ENCODE data around the gene TMEM151B. TPM values are rescaled to one million over a fixed set of nuclear protein-coding genes. Genes with fewer than 3 reads are reported as not detected.

Gene TMEM151B
- total and polyA plus RNA-seq, 2 of the 4 experiments (the other 2 are of a cell fraction) = not detected

DNA sequence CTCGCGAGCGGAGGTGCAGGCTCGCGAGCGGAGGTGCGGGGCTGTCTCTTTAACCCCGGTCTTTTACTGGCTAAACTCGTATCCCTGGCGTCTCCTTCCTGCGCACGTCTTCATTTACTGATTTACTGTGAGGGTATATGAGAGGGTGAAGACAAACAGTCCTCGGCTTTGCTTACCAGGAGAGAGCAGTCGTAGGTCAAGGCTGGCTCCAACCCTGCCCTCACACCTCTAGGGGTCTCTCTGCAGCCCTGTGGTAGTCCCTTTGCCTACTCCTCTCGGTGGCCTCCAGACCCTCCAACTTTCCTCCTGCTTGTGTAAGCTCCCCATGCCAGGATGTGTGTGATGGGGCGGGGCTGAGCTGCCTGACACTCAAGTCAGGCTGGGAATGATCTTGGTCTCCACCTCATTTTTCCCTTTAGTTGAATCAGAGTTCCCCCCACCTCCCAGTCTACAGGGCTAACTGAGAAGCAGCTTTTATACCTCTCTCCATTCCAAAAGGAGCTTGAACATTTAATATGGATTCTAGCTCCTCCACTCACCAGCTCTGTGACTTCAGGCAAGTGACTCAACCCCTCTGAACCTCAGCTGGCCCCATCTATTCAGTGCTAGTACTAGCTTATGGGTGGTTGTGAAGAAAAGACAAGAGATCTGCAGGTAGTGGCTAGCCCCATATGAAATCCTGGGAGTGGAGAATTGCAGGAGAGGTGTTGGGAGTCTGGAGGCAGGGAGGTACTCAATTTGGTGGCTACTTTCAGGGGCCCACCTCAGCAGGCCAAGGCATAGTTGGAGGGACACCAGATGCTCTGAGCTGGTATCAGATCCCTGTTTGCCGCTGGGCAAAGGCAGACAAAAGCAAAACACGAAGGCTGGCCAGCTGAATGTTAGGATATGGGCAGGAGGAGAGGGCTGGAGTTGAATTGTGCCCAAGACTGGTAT is 46.0 kb upstream of the TMEM151B start:
- H3K79me1 ChIP-seq (ENCODE audit: low read depth in 1 of 2, low read length in 2 of 2) = peaks cover 0 to 8% of the 10 kb centered on the region in 2 experiments; a peak in 1 of 4 replicates
- H3K27me3 ChIP-seq (ENCODE audit: control insufficient read depth, insufficient read depth, low read length) = no peaks in the 10 kb centered on the region
- no peak overlapping the region for H2BK20ac ChIP-seq (ENCODE audit: low read depth, low read length)
- H3K23ac ChIP-seq (ENCODE audit: low read depth, low read length) = peak overlapping the region; percentile 65; the same call in 1 of the 2 replicates
- H3K4me2 ChIP-seq (ENCODE audit: low read depth, low read length) = peak overlapping the region; percentile 90
- H3K27ac ChIP-seq (ENCODE audit: insufficient read depth, low read length) = no peak overlapping the region; the same call in 1 of the 2 replicates
- no peak overlapping the region for H3K14ac ChIP-seq (replicated peaks; ENCODE audit: low read depth, low read length)
- no peak overlapping the region for H4K5ac ChIP-seq (ENCODE audit: low read depth, low read length)
- no peak overlapping the region for H2AK5ac ChIP-seq (ENCODE audit: low read depth, low read length)
- H2BK15ac ChIP-seq (ENCODE audit: low read depth, low read length) = no peak overlapping the region
- peak overlapping the region; percentile 60 for H2AK9ac ChIP-seq (replicated peaks; ENCODE audit: low read depth, low read length, poor library complexity)
- no peaks in the 10 kb centered on the region for H3K9me3 ChIP-seq (ENCODE audit: control insufficient read depth, insufficient read depth, low read length)
- H4K8ac ChIP-seq (ENCODE audit: low read depth in 2 of 2, low read length in 2 of 2) = no peak overlapping the region
- no peak overlapping the region for H4K91ac ChIP-seq (ENCODE audit: insufficient read depth, low read depth, low read length)
- no peak overlapping the region for H3K18ac ChIP-seq (ENCODE audit: low read depth, low read length)
- ATAC-seq (ENCODE audit: low read depth) (peak; percentile 4; the same call in 1 of the 2 replicates), DNase-seq (peak; percentile 8)
- H3K36me3 ChIP-seq (ENCODE audit: control insufficient read depth, insufficient read depth, low read length) = no peaks in the 10 kb centered on the region
- H4K20me1 ChIP-seq (ENCODE audit: insufficient read depth, low read length) = no peaks in the 10 kb centered on the region
- 60% methylated on average over 2 of the region's 18 CpGs; no CpG with 5 or more reads in 1 of the 2 experiments for WGBS, 2 experiments (ENCODE audit: extremely low coverage in 2 of 2, insufficient read length in 1 of 2)
- BruUV-seq (replicated peaks) = no TSS peak
- peaks cover 16% of the 10 kb centered on the region for H3K4me1 ChIP-seq (ENCODE audit: control insufficient read depth, insufficient read depth, low read length)
- peak overlapping the region; percentile 18; the same call in 1 of the 2 replicates for H3K9ac ChIP-seq (ENCODE audit: low read depth, low read length)
- in situ Hi-C loops (cut with MboI; ENCODE audit: low sequenced_read_pairs) (no loop called here), dilution Hi-C loops (cut with HindIII; ENCODE audit: low sequenced_read_pairs, unreplicated experiment) (no loop called here), intact Hi-C loops (cut with micrococcal nuclease) (no loop called here)
- peak overlapping the region; percentile 73 for H3K4me3 ChIP-seq (ENCODE audit: insufficient read depth, low read depth, low read length)
- H2AFZ ChIP-seq (replicated peaks; ENCODE audit: low read length, poor library complexity) = peak overlapping the region; percentile 89
- H3K56ac ChIP-seq (ENCODE audit: extremely low read depth, insufficient read depth, low read length) = no peak overlapping the region
- ChIA-PET POLR2A (ENCODE audit: unreplicated experiment) (no interaction called here), CTCF (interaction anchor here (0.6 to 4.1 kb wide), 3 partner anchors 10 to 51 kb away, joined by 3 to 20 read pairs (median 3); no protein-coding TSS in a partner anchor)
- H2BK5ac ChIP-seq (ENCODE audit: low read depth, low read length, poor library complexity, severe bottlenecking) = no peak overlapping the region
- H2BK120ac ChIP-seq (ENCODE audit: low read depth, low read length) = no peak overlapping the region
- no peak overlapping the region for H3K4ac ChIP-seq (ENCODE audit: low read depth, low read length)
- peaks cover 4% of the 10 kb centered on the region; the same call in 1 of the 2 replicates for H3K9me1 ChIP-seq (ENCODE audit: insufficient read depth, low read length)
- TF ChIP-seq BHLHE40 (IDR thresholded peaks at IDR 0.05; ENCODE audit: low read depth, low read length) (no peak), MAFK (IDR thresholded peaks at IDR 0.05; ENCODE audit: low read depth, low read length) (no peak), MAZ (IDR thresholded peaks at IDR 0.05; ENCODE audit: borderline replicate concordance, low read depth, low read length) (no peak), MXI1 (IDR thresholded peaks at IDR 0.05; ENCODE audit: borderline replicate concordance, low read depth, low read length) (no peak), RAD21 (IDR thresholded peaks at IDR 0.05; ENCODE audit: low read length) (no peak), RCOR1 (IDR thresholded peaks at IDR 0.05; ENCODE audit: insufficient replicate concordance, low read length) (no peak), CEBPB (IDR thresholded peaks at IDR 0.05; ENCODE audit: low read depth, low read length) (no peak), FOS (IDR thresholded peaks at IDR 0.05; ENCODE audit: low read depth, low read length) (no peak), SMC3 (IDR thresholded peaks at IDR 0.05; ENCODE audit: low read depth, low read length) (no peak), NFE2L2 (IDR thresholded peaks at IDR 0.05; ENCODE audit: low read depth, low read length) (no peak), POLR2A (IDR thresholded peaks at IDR 0.05; ENCODE audit: low read depth, low read length) (no peak), RFX5 (IDR thresholded peaks at IDR 0.05; ENCODE audit: low read depth, low read length) (no peak)
- TF ChIP-seq, protein P1, sequence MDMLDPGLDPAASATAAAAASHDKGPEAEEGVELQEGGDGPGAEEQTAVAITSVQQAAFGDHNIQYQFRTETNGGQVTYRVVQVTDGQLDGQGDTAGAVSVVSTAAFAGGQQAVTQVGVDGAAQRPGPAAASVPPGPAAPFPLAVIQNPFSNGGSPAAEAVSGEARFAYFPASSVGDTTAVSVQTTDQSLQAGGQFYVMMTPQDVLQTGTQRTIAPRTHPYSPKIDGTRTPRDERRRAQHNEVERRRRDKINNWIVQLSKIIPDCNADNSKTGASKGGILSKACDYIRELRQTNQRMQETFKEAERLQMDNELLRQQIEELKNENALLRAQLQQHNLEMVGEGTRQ (IDR thresholded peaks at IDR 0.05; ENCODE audit: low read depth, low read length) = no peak
- TF ChIP-seq, protein P2, sequence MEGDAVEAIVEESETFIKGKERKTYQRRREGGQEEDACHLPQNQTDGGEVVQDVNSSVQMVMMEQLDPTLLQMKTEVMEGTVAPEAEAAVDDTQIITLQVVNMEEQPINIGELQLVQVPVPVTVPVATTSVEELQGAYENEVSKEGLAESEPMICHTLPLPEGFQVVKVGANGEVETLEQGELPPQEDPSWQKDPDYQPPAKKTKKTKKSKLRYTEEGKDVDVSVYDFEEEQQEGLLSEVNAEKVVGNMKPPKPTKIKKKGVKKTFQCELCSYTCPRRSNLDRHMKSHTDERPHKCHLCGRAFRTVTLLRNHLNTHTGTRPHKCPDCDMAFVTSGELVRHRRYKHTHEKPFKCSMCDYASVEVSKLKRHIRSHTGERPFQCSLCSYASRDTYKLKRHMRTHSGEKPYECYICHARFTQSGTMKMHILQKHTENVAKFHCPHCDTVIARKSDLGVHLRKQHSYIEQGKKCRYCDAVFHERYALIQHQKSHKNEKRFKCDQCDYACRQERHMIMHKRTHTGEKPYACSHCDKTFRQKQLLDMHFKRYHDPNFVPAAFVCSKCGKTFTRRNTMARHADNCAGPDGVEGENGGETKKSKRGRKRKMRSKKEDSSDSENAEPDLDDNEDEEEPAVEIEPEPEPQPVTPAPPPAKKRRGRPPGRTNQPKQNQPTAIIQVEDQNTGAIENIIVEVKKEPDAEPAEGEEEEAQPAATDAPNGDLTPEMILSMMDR (conservative IDR thresholded peaks at IDR 0.05; ENCODE audit: low read depth, low read length) = no peak
